Measurements from ENCODE around the gene INTS2. TPM values are rescaled to one million over a fixed set of nuclear protein-coding genes. Genes with fewer than 3 reads are reported as not detected.

The INTS2 gene
- total RNA-seq, 1 experiment from 2014 or later = 18.1 TPM

GRCh38 chr17:61877837-61878236 lies 49.9 kb downstream of the INTS2 start:
- peaks cover 32% of the 10 kb centered on the region for H3K36me3 ChIP-seq (ENCODE audit: low read depth, low read length)

GRCh38 chr17:61875804-61876203 lies 52.0 kb downstream of the INTS2 start:
- H3K4me1 ChIP-seq (ENCODE audit: insufficient read depth, low read length) = no peaks in the 10 kb centered on the region
- no peak overlapping the region for H3K4me3 ChIP-seq (ENCODE audit: low read length)
- no peak overlapping the region for H3K9ac ChIP-seq (ENCODE audit: low read length)
- H3K36me3 ChIP-seq (ENCODE audit: low read depth, low read length) = peaks cover 24% of the 10 kb centered on the region
- no peaks in the 10 kb centered on the region for H3F3A ChIP-seq (ENCODE audit: low read length, unreplicated experiment)
- no peaks in the 10 kb centered on the region for H3K9me2 ChIP-seq (replicated peaks; ENCODE audit: low read length)
- H3K27ac ChIP-seq (ENCODE audit: low read length) = no peak overlapping the region
- H2AFZ ChIP-seq (ENCODE audit: low read length) = no peak overlapping the region
- no peak for TF ChIP-seq EZH2 (IDR thresholded peaks at IDR 0.05; ENCODE audit: low read length, unreplicated experiment)
- intact Hi-C loops (cut with micrococcal nuclease) = no loop called here
- ChIA-PET CTCF (no interaction called here), POLR2A (ENCODE audit: unreplicated experiment) (interaction anchor here (0.7 kb wide), 1 partner anchor 190 kb away, joined by 5 read pairs; no protein-coding TSS in a partner anchor)
- BruUV-seq (replicated peaks) = no TSS peak
- no peaks in the 10 kb centered on the region for H3K79me2 ChIP-seq (ENCODE audit: low read length)
- H4K20me1 ChIP-seq (ENCODE audit: low read length) = no peaks in the 10 kb centered on the region
- H3K27me3 ChIP-seq (ENCODE audit: low read length) = no peaks in the 10 kb centered on the region
- H3K4me2 ChIP-seq (ENCODE audit: low read length) = no peak overlapping the region
- ATAC-seq (no peak), DNase-seq (no peak)
- H3K9me3 ChIP-seq (ENCODE audit: low read length) = no peaks in the 10 kb centered on the region

More at GRCh38 chr17:61877837-61878236, 49.9 kb downstream of the INTS2 start:
- Histone ChIP-seq H3K4me1 (ENCODE audit: insufficient read depth, low read length) (no peaks in the 10 kb centered on the region), H3K9ac (ENCODE audit: low read length) (no peak overlapping the region), H3K4me2 (ENCODE audit: low read length) (no peak overlapping the region), H3K9me3 (ENCODE audit: low read length) (no peaks in the 10 kb centered on the region), H4K20me1 (ENCODE audit: low read length) (no peaks in the 10 kb centered on the region), H2AFZ (ENCODE audit: low read length) (no peak overlapping the region), H3K27ac (ENCODE audit: low read length) (no peak overlapping the region), H3K4me3 (ENCODE audit: low read length) (no peak overlapping the region), H3F3A (ENCODE audit: low read length, unreplicated experiment) (no peaks in the 10 kb centered on the region), H3K79me2 (ENCODE audit: low read length) (no peaks in the 10 kb centered on the region), H3K27me3 (ENCODE audit: low read length) (no peaks in the 10 kb centered on the region), H3K9me2 (replicated peaks; ENCODE audit: low read length) (no peaks in the 10 kb centered on the region)
- TF ChIP-seq EZH2phosphoT487 (IDR thresholded peaks at IDR 0.05; ENCODE audit: borderline replicate concordance, low read length) (no peak), EZH2 (IDR thresholded peaks at IDR 0.05; ENCODE audit: low read length, unreplicated experiment) (no peak), CTCF (conservative IDR thresholded peaks at IDR 0.05; ENCODE audit: low read depth, low read length) (no peak)
- ChIA-PET POLR2A (ENCODE audit: unreplicated experiment) (no interaction called here), CTCF (no interaction called here)
- ATAC-seq (no peak), DNase-seq (no peak)
- BruUV-seq (replicated peaks) = no TSS peak
- intact Hi-C loops (cut with micrococcal nuclease) = no loop called here

- intact Hi-C loops (cut with micrococcal nuclease) = no loop called here
- ATAC-seq = peak; percentile 89
- POLR2A ChIA-PET (ENCODE audit: unreplicated experiment) = interaction anchor here (0.7 kb wide), 1 partner anchor 191 kb away, joined by 5 read pairs; no protein-coding TSS in a partner anchor
Observed at GRCh38 chr17:61875285-61875684, 52.5 kb downstream of the INTS2 start.

More at GRCh38 chr17:61875285-61875684, 52.5 kb downstream of the INTS2 start:
- Histone ChIP-seq H3K9me3 (ENCODE audit: low read length) (no peaks in the 10 kb centered on the region), H3F3A (ENCODE audit: low read length, unreplicated experiment) (no peaks in the 10 kb centered on the region), H3K79me2 (ENCODE audit: low read length) (no peaks in the 10 kb centered on the region), H4K20me1 (ENCODE audit: low read length) (no peaks in the 10 kb centered on the region), H3K36me3 (ENCODE audit: low read depth, low read length) (peaks cover 30% of the 10 kb centered on the region), H3K27ac (ENCODE audit: low read length) (no peak overlapping the region), H3K4me3 (ENCODE audit: low read length) (no peak overlapping the region), H3K9me2 (replicated peaks; ENCODE audit: low read length) (no peaks in the 10 kb centered on the region), H3K9ac (ENCODE audit: low read length) (no peak overlapping the region), H3K4me2 (ENCODE audit: low read length) (no peak overlapping the region), H2AFZ (ENCODE audit: low read length) (no peak overlapping the region), H3K4me1 (ENCODE audit: insufficient read depth, low read length) (no peaks in the 10 kb centered on the region), H3K27me3 (ENCODE audit: low read length) (no peaks in the 10 kb centered on the region)
- CTCF ChIA-PET = no interaction called here
- DNase-seq = no peak
- BruUV-seq (replicated peaks) = no TSS peak
- no peak for TF ChIP-seq EZH2phosphoT487 (IDR thresholded peaks at IDR 0.05; ENCODE audit: borderline replicate concordance, low read length)
- no peak for TF ChIP-seq EZH2 (IDR thresholded peaks at IDR 0.05; ENCODE audit: low read length, unreplicated experiment)
- no peak for TF ChIP-seq CTCF (conservative IDR thresholded peaks at IDR 0.05; ENCODE audit: low read depth, low read length)
